Measurements from ENCODE around the gene GALNT2. TPM values are rescaled to one million over a fixed set of nuclear protein-coding genes. Genes with fewer than 3 reads are reported as not detected.

GALNT2 gene
- total RNA-seq, 4 donors from 2014 or later, result 50.7 to 85.0 (median 71.8) TPM

GRCh38 chr1:230144010-230144614 is 77.1 kb downstream of the GALNT2 start:
- no peak for ATAC-seq (ENCODE audit: low FRiP score)
- no peak for TF ChIP-seq CTCF (IDR thresholded peaks at IDR 0.05)

GRCh38 chr1:230144758-230145504 is 77.9 kb downstream of the GALNT2 start:
- TF ChIP-seq CTCF (IDR thresholded peaks at IDR 0.05), result no peak
- DNase-seq (ENCODE audit: low spot score) (no peak), ATAC-seq (ENCODE audit: low FRiP score) (no peak)

More at GRCh38 chr1:230144010-230144614, 77.1 kb downstream of the GALNT2 start:
- DNase-seq (ENCODE audit: low spot score), result no peak

DNA sequence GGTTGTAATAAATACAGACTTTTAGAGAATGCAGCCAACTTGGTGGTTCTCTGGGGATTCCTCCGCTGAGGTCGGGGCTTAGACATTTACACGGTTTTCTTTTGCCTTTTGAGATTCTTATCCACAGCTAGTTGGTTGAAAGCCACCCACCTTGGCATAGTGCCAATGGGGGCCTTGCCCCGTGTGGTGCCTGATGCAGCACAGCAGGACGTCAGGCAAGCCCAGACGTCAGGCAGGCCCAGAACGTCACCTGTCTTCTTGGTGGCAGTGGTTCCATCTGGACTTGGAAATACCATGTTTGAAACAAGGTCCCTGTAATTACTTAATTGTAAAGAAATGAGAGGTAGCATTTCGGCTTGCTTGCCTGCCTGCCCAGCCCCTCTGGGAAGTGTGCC is 78.5 kb downstream of the GALNT2 start:
- ATAC-seq (ENCODE audit: low FRiP score), result no peak
- TF ChIP-seq CTCF (IDR thresholded peaks at IDR 0.05), result no peak
- DNase-seq (ENCODE audit: low spot score), result no peak

- no peak for TF ChIP-seq CTCF (IDR thresholded peaks at IDR 0.05)
- ATAC-seq (ENCODE audit: low FRiP score), result no peak
- no peak for DNase-seq (ENCODE audit: low spot score)
Measured at GRCh38 chr1:230145953-230146476, 79.0 kb downstream of the GALNT2 start.

GRCh38 chr1:230146709-230147108 is 79.7 kb downstream of the GALNT2 start:
- DNase-seq (ENCODE audit: low spot score), result no peak
- ATAC-seq (ENCODE audit: low FRiP score), result no peak
- no peak for TF ChIP-seq CTCF (IDR thresholded peaks at IDR 0.05)

DNA sequence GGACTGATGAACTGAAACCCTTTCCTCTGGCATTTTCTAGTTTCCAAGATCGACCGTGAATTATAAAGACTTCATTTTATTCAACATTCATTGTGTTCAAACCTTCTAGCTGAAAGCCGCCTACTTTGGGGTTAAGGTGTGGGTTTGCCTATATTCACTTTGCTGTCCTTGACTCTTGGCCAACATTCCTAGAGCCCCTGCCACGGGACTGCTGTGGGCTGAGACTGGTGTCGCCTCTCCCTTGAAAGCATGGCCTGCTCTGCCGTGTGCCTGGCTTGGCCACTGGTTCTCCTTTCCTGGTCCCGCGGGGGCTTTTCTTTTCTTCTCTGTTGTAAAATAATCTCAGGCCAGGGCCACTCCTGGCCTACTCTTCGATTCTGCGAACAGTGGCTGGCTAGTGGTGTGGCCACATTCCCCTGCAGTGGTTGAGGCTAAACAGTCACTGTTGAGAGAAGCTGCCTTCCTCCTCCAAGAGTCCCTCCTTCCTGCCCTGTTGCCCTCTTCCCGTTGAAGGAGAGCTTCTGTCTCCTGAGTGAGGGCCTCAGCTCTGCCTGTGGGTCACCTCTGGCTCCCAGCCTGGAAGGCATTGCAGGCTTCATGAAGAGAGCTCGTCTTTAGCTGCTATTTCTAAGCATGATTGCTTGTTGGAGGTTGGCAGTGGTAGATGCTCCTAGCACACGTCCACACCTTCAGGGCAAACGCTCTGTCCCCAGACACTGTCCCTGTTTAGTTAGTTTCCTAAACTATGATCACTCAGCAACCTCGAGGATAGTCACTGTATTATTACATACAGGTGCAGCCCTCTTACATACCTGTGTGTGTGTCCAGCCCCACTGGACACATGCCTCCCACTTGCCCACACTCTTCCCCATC is 80.5 kb downstream of the GALNT2 start:
- DNase-seq (ENCODE audit: low spot score), result no peak
- ATAC-seq (ENCODE audit: low FRiP score), result no peak
- TF ChIP-seq CTCF (IDR thresholded peaks at IDR 0.05), result no peak

All from omental fat pad (tissue), 4 donors.